HepG2 (cell line): ENCODE data around the gene SLC25A36. TPM values are rescaled to one million over a fixed set of nuclear protein-coding genes. Genes with fewer than 3 reads are reported as not detected.
A peak's percentile ranks its signal among the peaks of the same experiment; 100 is the strongest.
"Not testable (repeated sequence)": the region's sequence is repeated elsewhere in the genome, so short reads cannot be mapped to it uniquely, and the experiment has no call there.

Experiments used
- ATAC-seq: fragments of 200-7000 bp; cut with Tn5 transposase; 3 replicates; pipeline ENCODE4 v1.9.1; 2020; ENCODE audit warnings: mild to moderate bottlenecking, moderate library complexity
- BruUV-seq: library from RNA; stranded (reverse); fragments of 400-500 nt; replicated peaks from 2 replicates; lab custom pipeline; 2021; lab: Mats Ljungman, UMichigan
- CTCF ChIA-PET: fragments of 300-600 bp; formaldehyde crosslinking; extraction: SDS; loops from one replicate; lab custom pipeline; 2021; ENCODE audit warnings: low total read pairs, inconsistent platforms, low intra/inter-chr PET ratio; lab: Yijun Ruan, JAX
- POLR2A ChIA-PET: fragments of 350-600 bp; sonication (Branson Sonifier 250); formaldehyde crosslinking; loops from one replicate; lab custom pipeline; 2020; ENCODE audit warnings: antibody characterized with exemption, inconsistent platforms; lab: Yijun Ruan, JAX
- DNase-seq: peaks from one replicate; pipeline ENCODE4 v3.0.0-alpha.2; 2015; ENCODE audit warnings: low spot score
- FAIRE-seq: peaks from 3 replicates; lab custom pipeline; 2011; peaks lifted over from hg19 to GRCh38; lab: Jason Lieb, UNC
- H2AFZ ChIP-seq: one replicate; pipeline ENCODE4 v1.6.1; 2011; ENCODE audit warnings: low read length, inconsistent platforms
- H3K27ac ChIP-seq: fragments of 300-600 bp; 3 replicates; pipeline ENCODE4 v1.8.0; 2011; ENCODE audit warnings: mixed run types, mild to moderate bottlenecking, mixed read lengths, low read length, inconsistent platforms; ENCODE audit not compliant: insufficient read depth; ENCODE audit errors: extremely low read length
- H3K27me3 ChIP-seq, 2 experiments: fragments of 200-600 bp in 1 of 2; 2 replicates in 1 of 2; 3 replicates in 1 of 2; pipeline versions ENCODE4 v1.6.0 to v1.8.0; 2011; ENCODE audit warnings: low read length in 2 of 2, mild to moderate bottlenecking in 2 of 2, moderate library complexity in 2 of 2, inconsistent platforms in 1 of 2; ENCODE audit not compliant: insufficient read depth in 2 of 2, control insufficient read depth in 1 of 2
- H3K36me3 ChIP-seq, 2 experiments: fragments of 200-600 bp in 1 of 2; replicated peaks in 1 of 2; 2 replicates in 1 of 2; 3 replicates in 1 of 2; pipeline versions ENCODE4 v1.5.1 to v1.8.0; 2011; ENCODE audit warnings: low read length in 2 of 2, inconsistent platforms in 1 of 2; ENCODE audit not compliant: insufficient read depth in 2 of 2, control insufficient read depth in 1 of 2
- H3K4me1 ChIP-seq: 2 replicates; pipeline ENCODE4 v1.5.1; 2012; ENCODE audit warnings: low read length, inconsistent platforms; ENCODE audit not compliant: insufficient read depth
- H3K4me2 ChIP-seq: 2 replicates; pipeline ENCODE4 v1.6.0; 2011; ENCODE audit warnings: low read depth, low read length, inconsistent platforms
- H3K4me3 ChIP-seq, 3 experiments: fragments of 200-600 bp in 1 of 3; sonication (generic), shearing (Covaris generic) in 1 of 3; replicated peaks in 1 of 3; 2 replicates each; pipeline ENCODE4 v1.5.1; 2011 to 2016; ENCODE audit warnings: low read length in 3 of 3, inconsistent platforms in 2 of 3, low read depth in 2 of 3, mild to moderate bottlenecking in 2 of 3, control low read depth in 1 of 3, mixed read lengths in 1 of 3; ENCODE audit not compliant: insufficient read depth in 1 of 3
- H3K79me2 ChIP-seq: one replicate; pipeline ENCODE4 v1.6.1; 2011; ENCODE audit warnings: low read length, inconsistent platforms; ENCODE audit not compliant: insufficient read depth
- H3K9ac ChIP-seq: 2 replicates; pipeline ENCODE4 v1.6.0; 2011; ENCODE audit warnings: mild to moderate bottlenecking, low read depth, low read length, inconsistent platforms; ENCODE audit not compliant: insufficient read depth
- H3K9me3 ChIP-seq: 2 replicates; pipeline ENCODE4 v1.5.1; 2012; ENCODE audit warnings: mild to moderate bottlenecking, low read length
- H4K20me1 ChIP-seq: 2 replicates; pipeline ENCODE4 v1.6.0; 2011; ENCODE audit warnings: inconsistent platforms, mild to moderate bottlenecking, low read length, moderate library complexity; ENCODE audit not compliant: insufficient read depth
- BHLHE40 ChIP-seq: IDR thresholded peaks from 2 replicates; pipeline ENCODE4 v1.6.1; 2011; ENCODE audit warnings: low read length, improper control_type of control experiment
- EEA1 ChIP-seq: sonication (generic); formaldehyde crosslinking; IDR thresholded peaks from 2 replicates; pipeline ENCODE4 v1.5.1; 2020; ENCODE audit warnings: mild to moderate bottlenecking, missing genetic modification reagents, borderline replicate concordance
- JARID2 ChIP-seq: sonication (generic); formaldehyde crosslinking; IDR thresholded peaks from 2 replicates; pipeline ENCODE4 v1.8.1; 2023; ENCODE audit warnings: missing genetic modification reagents, inconsistent platforms; ENCODE audit not compliant: insufficient replicate concordance
- JUN ChIP-seq: sonication (generic); formaldehyde crosslinking; IDR thresholded peaks from 2 replicates; pipeline ENCODE4 v1.4.0; 2020; ENCODE audit warnings: mild to moderate bottlenecking, missing genetic modification reagents
- KDM6A ChIP-seq: IDR thresholded peaks from 2 replicates; pipeline ENCODE4 v1.6.1; 2016; ENCODE audit warnings: low read depth
- KLF15 ChIP-seq: sonication (generic); formaldehyde crosslinking; IDR thresholded peaks from 2 replicates; pipeline ENCODE4 v1.8.1; 2023; ENCODE audit warnings: borderline replicate concordance, mild to moderate bottlenecking, inconsistent platforms, missing genetic modification reagents, mixed read lengths
- MTA3 ChIP-seq: sonication (generic); formaldehyde crosslinking; IDR thresholded peaks from 2 replicates; pipeline ENCODE4 v1.4.0; 2020; ENCODE audit warnings: missing genetic modification reagents
- NR1H2 ChIP-seq: sonication (generic); formaldehyde crosslinking; IDR thresholded peaks from 2 replicates; pipeline ENCODE4 v1.8.1; 2022; ENCODE audit warnings: low read depth, missing genetic modification reagents, borderline replicate concordance
- NR2F2 ChIP-seq: IDR thresholded peaks from 2 replicates; pipeline ENCODE4 v1.6.1; 2012; ENCODE audit warnings: low read depth, inconsistent platforms, borderline replicate concordance
- RFX3 ChIP-seq: IDR thresholded peaks from 2 replicates; pipeline ENCODE4 v1.6.1; 2016; ENCODE audit warnings: missing biosample characterization, missing genetic modification reagents
- TCF12 ChIP-seq, 2 experiments: fragments of 450-650 bp in 1 of 2; sonication (generic) in 1 of 2; formaldehyde crosslinking in 1 of 2; IDR thresholded peaks; 2 replicates each; pipeline versions ENCODE4 v1.6.1 to v1.8.0; 2017 to 2022; ENCODE audit warnings: antibody characterized with exemption in 1 of 2, mild to moderate bottlenecking in 1 of 2, missing genetic modification reagents in 1 of 2, moderate library complexity in 1 of 2
- ZNF496 ChIP-seq: sonication (generic); formaldehyde crosslinking; IDR thresholded peaks from 2 replicates; pipeline ENCODE4 v1.8.1; 2023; ENCODE audit warnings: mild to moderate bottlenecking, moderate library complexity, missing genetic modification reagents; ENCODE audit not compliant: insufficient replicate concordance
- ZNF567 ChIP-seq: sonication (generic); formaldehyde crosslinking; IDR thresholded peaks from 2 replicates; pipeline ENCODE4 v1.8.1; 2023; ENCODE audit warnings: mild to moderate bottlenecking, missing genetic modification reagents, borderline replicate concordance
- WGBS: methylation state at CpG from one replicate; pipeline ENCODE4 v1.1.6; 2017; ENCODE audit warnings: low lambda C conversion rate; 5-methylcytosine and 5-hydroxymethylcytosine counted together
- in situ Hi-C: cut with HindIII; loops from 2 replicates; pipeline ENCODE4 v1.10.0; 2017; ENCODE audit warnings: low pct_unique_long_range_greater_than_20kb; ENCODE audit not compliant: extremely low pct_ligation_motif_present
- intact Hi-C: fragments of 100-400 bp; cut with micrococcal nuclease; formaldehyde crosslinking; loops from one replicate; pipeline ENCODE4 v1.10.0; 2022; ENCODE audit not compliant: unreplicated experiment
- polyA plus RNA-seq, 8 experiments: library from polyadenylated mRNA; depleted of rRNA in 3 of 8; stranded (reverse) in 7 of 8; unstranded in 1 of 8; fragments of >200 nt; fragmentation: Illumina TruSeq in 4 of 8; extraction: Trizol in 4 of 8; gene quantifications; 2 replicates each; pipeline versions ENCODE4 v1.2.1 to v1.2.3, GENCODE V29; 2011 to 2016; ENCODE audit warnings: low read depth in 4 of 8, missing spikeins in 1 of 8, mixed read lengths in 1 of 8; ENCODE audit not compliant: insufficient read depth in 1 of 8
- total RNA-seq, 5 experiments: library from RNA; depleted of rRNA; stranded (reverse); fragments of >200 nt; fragmentation: Illumina TruSeq; extraction: Trizol; gene quantifications; 2 replicates each; pipeline ENCODE4 v1.2.3, GENCODE V29; 2016; ENCODE audit warnings: low read depth in 1 of 5
- TF ChIP-seq, protein P1 (sequence below): sonication (generic); formaldehyde crosslinking; IDR thresholded peaks from 2 replicates; pipeline ENCODE4 v1.5.0; 2020; ENCODE audit warnings: missing genetic modification reagents
- TF ChIP-seq, protein P2 (sequence below): sonication (generic); formaldehyde crosslinking; IDR thresholded peaks from 2 replicates; pipeline ENCODE4 v1.4.0; 2020; ENCODE audit warnings: missing genetic modification reagents, mild to moderate bottlenecking, borderline replicate concordance

SLC25A36 gene
- total and polyA plus RNA-seq, 2 of the 13 experiments (the other 11 are each of a cell fraction or from before 2014, with no cell fraction given) = 30.6 to 85.6 TPM

DNA sequence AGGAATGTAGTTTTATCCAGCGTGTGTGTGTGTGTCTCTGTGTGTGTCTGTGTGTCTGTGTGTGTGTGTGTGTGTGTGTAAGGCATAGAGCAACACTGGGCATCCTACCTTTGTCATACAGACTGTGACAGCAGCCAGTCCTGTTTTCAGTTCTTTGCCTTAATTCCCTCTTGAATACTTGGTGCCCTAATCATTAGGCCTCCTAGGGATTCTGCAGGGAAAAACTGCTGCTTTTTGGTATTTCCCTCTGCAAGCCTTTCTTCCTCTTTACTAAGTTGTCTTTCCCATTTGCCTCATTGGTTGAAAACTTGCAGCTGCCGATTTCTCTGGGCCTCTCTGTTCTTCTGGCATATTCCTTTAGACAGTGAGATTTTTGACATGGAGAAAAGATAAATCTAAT lies 9.2 kb downstream of the SLC25A36 start:
- in situ Hi-C loops (no loop called here), intact Hi-C loops (no loop called here)
- peaks cover 0 to 20% of the 10 kb centered on the region in 2 experiments; a peak in 2 of 5 replicates for H3K36me3 ChIP-seq
- BruUV-seq = no TSS peak
- FAIRE-seq = peak; percentile 15
- ChIA-PET POLR2A (no interaction called here), CTCF (no interaction called here)
- no peak overlapping the region for H3K27ac ChIP-seq
- no peak overlapping the region for H2AFZ ChIP-seq
- peaks cover 96% of the 10 kb centered on the region for H4K20me1 ChIP-seq
- no peak overlapping the region for H3K4me2 ChIP-seq
- H3K4me1 ChIP-seq = peaks cover 100% of the 10 kb centered on the region
- no peaks in the 10 kb centered on the region for H3K27me3 ChIP-seq
- no peak for TF ChIP-seq ZNF567
- TF ChIP-seq KDM6A (CRISPR knock-in tag) = no peak
- TF ChIP-seq, protein P1, sequence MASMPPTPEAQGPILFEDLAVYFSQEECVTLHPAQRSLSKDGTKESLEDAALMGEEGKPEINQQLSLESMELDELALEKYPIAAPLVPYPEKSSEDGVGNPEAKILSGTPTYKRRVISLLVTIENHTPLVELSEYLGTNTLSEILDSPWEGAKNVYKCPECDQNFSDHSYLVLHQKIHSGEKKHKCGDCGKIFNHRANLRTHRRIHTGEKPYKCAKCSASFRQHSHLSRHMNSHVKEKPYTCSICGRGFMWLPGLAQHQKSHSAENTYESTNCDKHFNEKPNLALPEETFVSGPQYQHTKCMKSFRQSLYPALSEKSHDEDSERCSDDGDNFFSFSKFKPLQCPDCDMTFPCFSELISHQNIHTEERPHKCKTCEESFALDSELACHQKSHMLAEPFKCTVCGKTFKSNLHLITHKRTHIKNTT = no peak
- no peak for TF ChIP-seq MTA3 (CRISPR knock-in tag)
- TF ChIP-seq ZNF496 (CRISPR knock-in tag) = no peak
- TF ChIP-seq, protein P2, sequence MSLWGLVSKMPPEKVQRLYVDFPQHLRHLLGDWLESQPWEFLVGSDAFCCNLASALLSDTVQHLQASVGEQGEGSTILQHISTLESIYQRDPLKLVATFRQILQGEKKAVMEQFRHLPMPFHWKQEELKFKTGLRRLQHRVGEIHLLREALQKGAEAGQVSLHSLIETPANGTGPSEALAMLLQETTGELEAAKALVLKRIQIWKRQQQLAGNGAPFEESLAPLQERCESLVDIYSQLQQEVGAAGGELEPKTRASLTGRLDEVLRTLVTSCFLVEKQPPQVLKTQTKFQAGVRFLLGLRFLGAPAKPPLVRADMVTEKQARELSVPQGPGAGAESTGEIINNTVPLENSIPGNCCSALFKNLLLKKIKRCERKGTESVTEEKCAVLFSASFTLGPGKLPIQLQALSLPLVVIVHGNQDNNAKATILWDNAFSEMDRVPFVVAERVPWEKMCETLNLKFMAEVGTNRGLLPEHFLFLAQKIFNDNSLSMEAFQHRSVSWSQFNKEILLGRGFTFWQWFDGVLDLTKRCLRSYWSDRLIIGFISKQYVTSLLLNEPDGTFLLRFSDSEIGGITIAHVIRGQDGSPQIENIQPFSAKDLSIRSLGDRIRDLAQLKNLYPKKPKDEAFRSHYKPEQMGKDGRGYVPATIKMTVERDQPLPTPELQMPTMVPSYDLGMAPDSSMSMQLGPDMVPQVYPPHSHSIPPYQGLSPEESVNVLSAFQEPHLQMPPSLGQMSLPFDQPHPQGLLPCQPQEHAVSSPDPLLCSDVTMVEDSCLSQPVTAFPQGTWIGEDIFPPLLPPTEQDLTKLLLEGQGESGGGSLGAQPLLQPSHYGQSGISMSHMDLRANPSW (CRISPR knock-in tag) = no peak
- no peak for TF ChIP-seq NR2F2
- no peak for TF ChIP-seq TCF12 (IDR thresholded peaks at IDR 0.05)
- no peak for TF ChIP-seq TCF12 (CRISPR knock-in tag; IDR thresholded peaks at IDR 0.05)
- no peak for TF ChIP-seq JARID2 (CRISPR knock-in tag)
- TF ChIP-seq JUN (CRISPR knock-in tag) = no peak
- TF ChIP-seq RFX3 (CRISPR knock-in tag) = no peak
- no peak for TF ChIP-seq KLF15 (CRISPR knock-in tag)
- no peak for TF ChIP-seq NR1H2 (CRISPR knock-in tag)
- TF ChIP-seq EEA1 = no peak
- TF ChIP-seq BHLHE40 = no peak
- H3K4me3 ChIP-seq = no peak overlapping the region
- WGBS = 92% methylated on average over 2 of the region's 2 CpGs
- no peak for ATAC-seq
- H3K9ac ChIP-seq = no peak overlapping the region
- no peaks in the 10 kb centered on the region for H3K9me3 ChIP-seq
- H3K79me2 ChIP-seq = peaks cover 100% of the 10 kb centered on the region
- no peak for DNase-seq

DNA sequence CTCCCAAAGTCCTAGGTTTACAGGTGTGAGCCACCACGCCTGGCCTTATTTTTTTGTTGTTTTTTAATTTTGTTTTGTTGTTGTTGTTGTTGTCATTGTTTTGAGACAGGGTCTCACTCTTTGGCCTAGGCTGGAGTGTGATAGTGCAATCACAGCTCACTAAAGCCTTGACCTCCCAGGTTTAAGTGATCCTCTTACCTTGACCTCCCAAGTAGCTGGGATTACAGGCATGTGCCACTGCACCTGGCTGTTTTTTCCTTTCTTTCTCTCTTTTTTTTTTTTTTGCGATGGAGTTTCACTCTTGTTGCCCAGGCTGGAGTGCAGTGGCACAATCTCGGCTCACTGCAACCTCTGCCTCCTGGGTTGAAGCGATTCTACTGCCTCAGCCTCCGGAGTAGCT lies 10.1 kb downstream of the SLC25A36 start:
- POLR2A ChIA-PET = interaction anchor here (0.9 kb wide), 2 partner anchors 9 to 18 kb away, joined by 3 read pairs; no protein-coding TSS in a partner anchor
- in situ Hi-C loops, BruUV-seq, H3K4me2 ChIP-seq, CTCF ChIA-PET, H3K9ac ChIP-seq, DNase-seq, intact Hi-C loops, ATAC-seq, H3K27ac ChIP-seq, H3K27me3 ChIP-seq, H3K9me3 ChIP-seq, FAIRE-seq, H2AFZ ChIP-seq, H3K4me3 ChIP-seq: not testable (repeated sequence)
- Histone ChIP-seq H3K79me2 (peaks cover 100% of the 10 kb centered on the region), H3K4me1 (peaks cover 100% of the 10 kb centered on the region), H3K36me3 (peaks cover 0 to 17% of the 10 kb centered on the region in 2 experiments; a peak in 2 of 5 replicates), H4K20me1 (peaks cover 96% of the 10 kb centered on the region)
- 93% methylated on average over 5 of the region's 5 CpGs for WGBS
